GM12872 (cell line): ENCODE results near the gene ZDHHC11.

ENCODE experiments used
- CTCF ChIP-seq: IDR thresholded peaks from 3 replicates; pipeline ENCODE4 v1.5.1; 2011; ENCODE audit warnings: low read depth, mild to moderate bottlenecking, low read length, moderate library complexity; ENCODE audit not compliant: insufficient read depth

Gene ZDHHC11

DNA sequence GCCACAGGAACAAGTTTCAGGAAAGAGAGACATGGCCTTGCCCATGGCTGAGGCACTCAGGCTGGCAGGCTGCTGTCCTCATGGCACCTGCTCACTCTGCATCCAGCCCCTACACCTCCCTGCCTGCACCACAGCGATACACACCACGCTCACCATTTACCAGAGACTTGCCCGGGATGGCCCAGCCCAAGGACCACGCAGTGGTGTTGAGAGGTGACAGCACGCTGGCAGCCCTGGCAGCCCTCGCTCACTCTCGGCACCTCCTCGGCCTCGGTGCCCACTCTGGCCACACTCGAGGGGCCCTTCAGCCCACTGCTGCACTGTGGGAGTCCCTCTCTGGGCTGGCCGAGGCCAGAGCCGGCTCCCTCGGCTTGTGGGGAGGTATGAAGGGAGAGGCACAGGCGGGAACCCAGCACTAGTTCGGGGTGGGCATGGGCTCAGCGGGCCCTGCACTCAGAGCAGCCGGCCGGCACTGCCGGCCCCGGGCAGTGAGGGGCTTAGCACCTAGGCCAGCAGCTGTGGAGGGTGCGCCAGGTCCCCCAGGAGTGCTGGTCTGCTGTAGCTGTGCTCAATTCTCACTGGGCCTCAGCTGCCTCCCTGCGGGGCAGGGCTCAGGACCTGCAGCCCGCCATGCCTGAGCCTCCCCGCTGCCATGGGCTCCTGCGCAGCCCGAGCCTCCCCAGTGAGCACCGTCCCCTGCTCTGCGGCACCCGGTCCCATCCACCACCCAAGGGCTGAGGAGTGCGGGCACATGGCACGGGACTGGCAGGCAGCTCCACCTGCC, 86.6 kb downstream of the ZDHHC11 start:
- TF ChIP-seq CTCF, result no peak

DNA sequence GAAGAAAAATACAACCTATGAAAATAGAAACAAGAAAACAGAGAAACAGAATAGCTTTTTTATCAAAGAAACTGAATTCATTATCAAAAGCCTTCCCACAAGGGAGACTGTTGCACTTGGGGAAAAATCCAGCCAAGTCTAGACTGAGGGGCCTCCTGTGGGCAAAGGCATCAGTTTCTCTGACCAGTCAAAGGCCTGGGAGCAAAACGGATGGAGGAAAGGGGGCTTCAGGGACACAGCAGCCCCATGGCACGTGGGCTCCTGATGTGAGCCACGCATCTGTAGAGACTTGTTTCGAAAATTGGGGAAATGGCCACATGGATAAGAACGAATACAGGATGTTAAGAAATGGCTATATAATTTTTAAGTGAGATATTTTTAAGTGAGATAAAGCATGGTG, 87.4 kb downstream of the ZDHHC11 start:
- TF ChIP-seq CTCF, result no peak

DNA sequence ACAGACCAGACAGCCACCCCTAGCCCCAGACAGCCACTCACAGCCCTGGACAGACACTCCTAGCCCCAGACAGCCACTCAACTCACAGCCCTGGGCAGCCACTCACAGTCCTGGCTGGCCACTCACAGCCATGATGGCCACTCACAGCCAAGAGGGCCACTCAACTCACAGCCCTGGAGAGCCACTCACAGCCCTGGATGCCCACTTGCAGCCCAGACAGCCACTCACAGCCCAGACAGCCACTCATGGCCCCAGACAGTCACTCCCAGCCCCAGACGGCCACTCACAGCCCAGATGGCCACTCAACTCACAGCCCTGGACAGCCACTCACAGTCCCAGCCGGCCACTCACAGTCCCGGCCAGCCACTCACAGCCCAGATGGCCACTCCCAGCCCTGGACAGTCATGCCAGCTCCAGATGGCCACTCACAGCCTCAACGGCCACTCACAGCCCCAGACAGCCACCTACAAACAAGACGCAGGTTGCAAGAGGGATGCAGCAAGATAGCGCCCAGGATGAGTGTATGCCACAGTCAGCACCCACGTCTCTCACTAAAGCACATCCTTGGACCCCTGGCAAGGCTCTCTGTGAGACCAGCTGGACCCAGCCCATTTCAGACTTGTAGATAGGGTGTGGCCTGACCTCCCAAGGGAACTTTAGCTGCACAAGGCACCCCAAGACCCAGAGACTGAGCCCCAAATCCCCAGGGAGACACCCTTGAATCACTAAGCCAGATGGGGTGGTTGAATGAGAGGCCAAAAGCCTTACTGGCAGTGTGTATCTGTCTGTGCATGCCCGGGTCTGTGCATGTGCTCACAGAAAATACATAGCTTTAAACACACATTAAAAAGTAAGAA, 88.7 kb downstream of the ZDHHC11 start:
- TF ChIP-seq CTCF, result no peak

GRCh38 chr5:761059-761771, 89.6 kb downstream of the ZDHHC11 start:
- TF ChIP-seq CTCF, result no peak

- no peak for TF ChIP-seq CTCF
These were observed 90.3 kb downstream of the ZDHHC11 start for GRCh38 chr5:760363-761058.

GRCh38 chr5:759781-760362, 90.9 kb downstream of the ZDHHC11 start:
- no peak for TF ChIP-seq CTCF
